Measurements from ENCODE around the gene DBH.

GRCh38 chr9:133605446-133605845, 30.7 kb upstream of the DBH start:
- TF ChIP-seq POLR2A (IDR thresholded peaks at IDR 0.05), result no peak
- TF ChIP-seq, protein P1, sequence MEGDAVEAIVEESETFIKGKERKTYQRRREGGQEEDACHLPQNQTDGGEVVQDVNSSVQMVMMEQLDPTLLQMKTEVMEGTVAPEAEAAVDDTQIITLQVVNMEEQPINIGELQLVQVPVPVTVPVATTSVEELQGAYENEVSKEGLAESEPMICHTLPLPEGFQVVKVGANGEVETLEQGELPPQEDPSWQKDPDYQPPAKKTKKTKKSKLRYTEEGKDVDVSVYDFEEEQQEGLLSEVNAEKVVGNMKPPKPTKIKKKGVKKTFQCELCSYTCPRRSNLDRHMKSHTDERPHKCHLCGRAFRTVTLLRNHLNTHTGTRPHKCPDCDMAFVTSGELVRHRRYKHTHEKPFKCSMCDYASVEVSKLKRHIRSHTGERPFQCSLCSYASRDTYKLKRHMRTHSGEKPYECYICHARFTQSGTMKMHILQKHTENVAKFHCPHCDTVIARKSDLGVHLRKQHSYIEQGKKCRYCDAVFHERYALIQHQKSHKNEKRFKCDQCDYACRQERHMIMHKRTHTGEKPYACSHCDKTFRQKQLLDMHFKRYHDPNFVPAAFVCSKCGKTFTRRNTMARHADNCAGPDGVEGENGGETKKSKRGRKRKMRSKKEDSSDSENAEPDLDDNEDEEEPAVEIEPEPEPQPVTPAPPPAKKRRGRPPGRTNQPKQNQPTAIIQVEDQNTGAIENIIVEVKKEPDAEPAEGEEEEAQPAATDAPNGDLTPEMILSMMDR (IDR thresholded peaks at IDR 0.05), result no peak
